OCI-LY1 (cell line): Measurements from ENCODE around the gene TCF4.

Experiments used
- H2AFZ ChIP-seq: fragments of 200-600 bp; sonication (generic), shearing (Covaris generic); 2 replicates; pipeline ENCODE4 v1.6.0; 2014; ENCODE audit warnings: antibody characterized with exemption, mild to moderate bottlenecking, low read length
- H3F3A ChIP-seq: fragments of 200-600 bp; sonication (generic), shearing (Covaris generic); 2 replicates; pipeline ENCODE4 v1.6.0; 2014; ENCODE audit warnings: mild to moderate bottlenecking, antibody characterized with exemption, low read length, moderate library complexity; ENCODE audit not compliant: insufficient read depth
- H3K27ac ChIP-seq: fragments of 200-600 bp; sonication (generic); 2 replicates; pipeline ENCODE4 v1.5.1; 2014; ENCODE audit warnings: low read length, mixed run types, mild to moderate bottlenecking, low read depth; ENCODE audit not compliant: poor library complexity, severe bottlenecking
- H3K27me3 ChIP-seq: fragments of 200-600 bp; sonication (generic); 2 replicates; pipeline ENCODE4 v1.6.0; 2014; ENCODE audit warnings: antibody characterized with exemption, mild to moderate bottlenecking, low read length, moderate library complexity; ENCODE audit not compliant: insufficient read depth
- H3K36me3 ChIP-seq: fragments of 200-600 bp; sonication (generic); 2 replicates; pipeline ENCODE4 v1.6.1; 2014; ENCODE audit warnings: mild to moderate bottlenecking, antibody characterized with exemption, low read length, moderate library complexity, mixed read lengths; ENCODE audit not compliant: insufficient read depth
- H3K4me1 ChIP-seq: fragments of 200-600 bp; sonication (generic); 2 replicates; pipeline ENCODE4 v1.5.1; 2014; ENCODE audit warnings: mild to moderate bottlenecking, low read length, moderate library complexity; ENCODE audit not compliant: insufficient read depth, severe bottlenecking
- H3K4me2 ChIP-seq: fragments of 200-600 bp; sonication (generic), shearing (Covaris generic); 2 replicates; pipeline ENCODE4 v1.6.1; 2014; ENCODE audit warnings: low read length
- H3K4me3 ChIP-seq: fragments of 200-600 bp; sonication (generic); 2 replicates; pipeline ENCODE4 v1.5.1; 2014; ENCODE audit warnings: low read length, low read depth, mild to moderate bottlenecking, mixed read lengths; ENCODE audit not compliant: poor library complexity, severe bottlenecking
- H3K79me2 ChIP-seq: fragments of 200-600 bp; shearing (Covaris generic); 2 replicates; pipeline ENCODE4 v1.6.1; 2016; ENCODE audit warnings: mixed run types, low read length, mixed read lengths; ENCODE audit not compliant: insufficient read depth
- H3K9ac ChIP-seq: fragments of 200-600 bp; sonication (generic), shearing (Covaris generic); 2 replicates; pipeline ENCODE4 v1.6.1; 2014; ENCODE audit warnings: mild to moderate bottlenecking, low read length, mixed read lengths
- H3K9me2 ChIP-seq: fragments of 200-600 bp; sonication (generic), shearing (Covaris generic); 2 replicates; pipeline ENCODE4 v1.6.1; 2014; ENCODE audit warnings: low read depth, mild to moderate bottlenecking, low read length, mixed read lengths
- H3K9me3 ChIP-seq: fragments of 200-600 bp; shearing (Covaris generic); 2 replicates; pipeline ENCODE4 v1.6.1; 2014; ENCODE audit warnings: low read length, mixed read lengths
- H4K20me1 ChIP-seq: fragments of 200-600 bp; sonication (generic), shearing (Covaris generic); 2 replicates; pipeline ENCODE4 v1.6.0; 2016; ENCODE audit warnings: mild to moderate bottlenecking, low read length; ENCODE audit not compliant: insufficient read depth
- EZH2 ChIP-seq: fragments of 200-600 bp; sonication (generic), shearing (Covaris generic); IDR thresholded peaks from 2 replicates; pipeline ENCODE4 v1.8.0; 2017; ENCODE audit warnings: borderline replicate concordance, mixed run types, mild to moderate bottlenecking, antibody characterized with exemption, low read length, moderate library complexity, mixed read lengths
- TF ChIP-seq, protein P1 (sequence below): fragments of 200-600 bp; sonication (generic), shearing (Covaris generic); IDR thresholded peaks from 2 replicates; pipeline ENCODE4 v1.5.1; 2017; ENCODE audit warnings: mild to moderate bottlenecking, antibody characterized with exemption, low read length, moderate library complexity, mixed read lengths

TCF4 gene

DNA sequence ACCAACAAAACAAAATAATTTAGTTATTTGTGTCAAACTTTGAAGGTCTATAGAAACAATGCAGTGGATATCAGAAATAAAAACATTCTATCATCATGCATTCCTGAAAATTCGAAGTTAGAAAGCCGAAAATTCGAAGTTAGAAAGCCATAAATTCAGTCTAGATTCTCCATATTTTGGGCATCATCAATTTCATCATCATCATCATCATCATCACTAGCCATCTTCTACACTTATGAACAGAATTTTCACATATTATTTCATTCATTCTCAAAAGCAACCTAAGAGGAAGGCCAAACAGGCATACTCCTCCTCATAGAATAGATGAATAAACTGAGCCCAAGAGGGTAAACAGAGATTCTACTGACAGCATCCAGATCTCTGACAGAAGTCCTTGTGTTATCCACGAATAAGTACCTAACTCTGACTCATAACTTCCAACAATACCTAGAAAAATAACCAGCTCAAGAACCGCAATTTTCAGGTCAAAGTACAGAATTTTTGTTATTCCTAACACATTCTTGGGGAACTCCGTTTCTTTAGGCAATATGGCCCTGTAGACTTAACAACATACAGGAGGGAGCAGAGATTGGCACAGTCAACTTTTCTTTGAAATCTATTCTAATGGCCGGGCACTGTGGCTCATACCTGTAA is 84.7 kb downstream of the TCF4 start:
- Histone ChIP-seq H3K27ac (no peak overlapping the region), H3K4me2 (no peak overlapping the region)

DNA sequence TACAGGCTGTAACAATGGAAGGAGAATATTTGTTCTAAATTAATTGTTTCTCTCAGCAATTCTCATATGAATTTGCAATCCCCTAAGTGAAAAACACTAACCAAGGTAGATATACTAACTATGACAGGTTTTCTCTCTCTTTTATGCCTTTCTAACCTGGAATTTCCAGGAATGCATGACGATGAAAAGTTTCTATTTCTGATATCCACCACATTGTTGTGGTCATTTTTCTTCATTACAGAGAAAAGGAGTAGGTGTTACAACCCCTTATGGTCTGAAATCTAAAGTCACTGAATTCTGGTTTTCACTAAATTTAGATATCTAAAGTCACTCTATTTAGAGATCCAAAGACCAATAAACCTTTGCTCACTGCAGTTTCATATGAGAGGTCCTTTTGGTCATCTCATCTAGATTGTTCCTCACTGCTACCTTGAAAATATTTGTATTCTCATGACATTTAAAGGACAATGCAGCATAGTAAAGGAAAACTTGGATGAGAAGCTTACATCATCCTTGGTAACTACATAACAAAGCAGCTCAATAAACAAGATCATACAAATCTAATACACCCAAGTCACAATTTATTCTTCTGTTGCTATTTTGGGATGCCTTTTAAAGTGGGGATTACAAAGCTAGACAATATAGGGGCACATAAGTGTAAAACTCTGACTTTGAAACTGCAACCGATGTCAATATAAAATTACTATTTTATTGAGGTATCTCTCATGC is 85.8 kb downstream of the TCF4 start:
- Histone ChIP-seq H3K4me2 (peak overlapping the region; percentile 33), H3K9me3 (no peaks in the 10 kb centered on the region), H3K9me2 (no peaks in the 10 kb centered on the region), H3K4me3 (no peak overlapping the region), H3K36me3 (no peaks in the 10 kb centered on the region), H3F3A (no peaks in the 10 kb centered on the region), H3K27ac (peak overlapping the region; percentile 27), H3K9ac (peak overlapping the region; percentile 16; the same call in 1 of the 2 replicates), H3K27me3 (no peaks in the 10 kb centered on the region), H2AFZ (no peak overlapping the region), H3K79me2 (peaks cover 33% of the 10 kb centered on the region), H3K4me1 (peaks cover 92% of the 10 kb centered on the region), H4K20me1 (no peaks in the 10 kb centered on the region)
- TF ChIP-seq, protein P1, sequence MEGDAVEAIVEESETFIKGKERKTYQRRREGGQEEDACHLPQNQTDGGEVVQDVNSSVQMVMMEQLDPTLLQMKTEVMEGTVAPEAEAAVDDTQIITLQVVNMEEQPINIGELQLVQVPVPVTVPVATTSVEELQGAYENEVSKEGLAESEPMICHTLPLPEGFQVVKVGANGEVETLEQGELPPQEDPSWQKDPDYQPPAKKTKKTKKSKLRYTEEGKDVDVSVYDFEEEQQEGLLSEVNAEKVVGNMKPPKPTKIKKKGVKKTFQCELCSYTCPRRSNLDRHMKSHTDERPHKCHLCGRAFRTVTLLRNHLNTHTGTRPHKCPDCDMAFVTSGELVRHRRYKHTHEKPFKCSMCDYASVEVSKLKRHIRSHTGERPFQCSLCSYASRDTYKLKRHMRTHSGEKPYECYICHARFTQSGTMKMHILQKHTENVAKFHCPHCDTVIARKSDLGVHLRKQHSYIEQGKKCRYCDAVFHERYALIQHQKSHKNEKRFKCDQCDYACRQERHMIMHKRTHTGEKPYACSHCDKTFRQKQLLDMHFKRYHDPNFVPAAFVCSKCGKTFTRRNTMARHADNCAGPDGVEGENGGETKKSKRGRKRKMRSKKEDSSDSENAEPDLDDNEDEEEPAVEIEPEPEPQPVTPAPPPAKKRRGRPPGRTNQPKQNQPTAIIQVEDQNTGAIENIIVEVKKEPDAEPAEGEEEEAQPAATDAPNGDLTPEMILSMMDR, result no peak
- TF ChIP-seq EZH2, result no peak

More for the DNA sequence above, 84.7 kb downstream of the TCF4 start:
- H3K4me1 ChIP-seq, result peaks cover 92% of the 10 kb centered on the region
- H3K9me2 ChIP-seq, result no peaks in the 10 kb centered on the region
- H2AFZ ChIP-seq, result no peak overlapping the region
- H3K9me3 ChIP-seq, result no peaks in the 10 kb centered on the region
- no peaks in the 10 kb centered on the region for H3K36me3 ChIP-seq
- peaks cover 39% of the 10 kb centered on the region; the same call in 1 of the 2 replicates for H3K79me2 ChIP-seq
- H3F3A ChIP-seq, result no peaks in the 10 kb centered on the region
- H4K20me1 ChIP-seq, result no peaks in the 10 kb centered on the region
- no peak for TF ChIP-seq EZH2
- TF ChIP-seq, protein P1, result no peak
- H3K27me3 ChIP-seq, result no peaks in the 10 kb centered on the region
- H3K9ac ChIP-seq, result no peak overlapping the region
- H3K4me3 ChIP-seq, result no peak overlapping the region

DNA sequence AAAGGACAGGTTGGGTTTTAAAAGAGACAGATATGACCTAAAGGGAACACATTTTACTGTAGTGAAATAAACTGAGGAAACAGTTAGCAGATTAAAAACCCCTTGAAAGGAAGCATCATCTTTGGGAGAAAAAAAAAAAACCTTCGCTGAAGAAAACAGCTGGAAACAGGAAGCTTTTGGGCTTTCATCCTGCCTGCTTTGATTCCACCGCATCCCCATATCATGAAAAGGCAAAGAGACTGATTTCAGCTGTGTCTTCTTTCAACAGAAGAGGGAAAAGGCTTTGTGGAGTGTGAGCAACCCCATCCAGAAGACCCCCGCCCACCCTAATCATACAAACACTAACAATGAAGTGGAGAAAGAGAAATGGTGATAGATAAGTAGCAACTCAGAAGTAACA is 86.4 kb downstream of the TCF4 start:
- peak overlapping the region; percentile 27 for H3K27ac ChIP-seq
- H4K20me1 ChIP-seq, result no peaks in the 10 kb centered on the region
- no peak overlapping the region for H2AFZ ChIP-seq
- no peak overlapping the region for H3K4me3 ChIP-seq
- H3K4me1 ChIP-seq, result peaks cover 92% of the 10 kb centered on the region
- H3K9me3 ChIP-seq, result no peaks in the 10 kb centered on the region
- H3K9me2 ChIP-seq, result no peaks in the 10 kb centered on the region
- H3K9ac ChIP-seq, result no peak overlapping the region
- TF ChIP-seq, protein P1, result no peak
- TF ChIP-seq EZH2, result no peak
- H3K36me3 ChIP-seq, result no peaks in the 10 kb centered on the region
- H3K27me3 ChIP-seq, result no peaks in the 10 kb centered on the region
- H3K4me2 ChIP-seq, result peak overlapping the region; percentile 33
- H3K79me2 ChIP-seq, result peaks cover 38% of the 10 kb centered on the region
- no peaks in the 10 kb centered on the region for H3F3A ChIP-seq
